ENCODE results near the gene CIDEB. TPM values are rescaled to one million over a fixed set of nuclear protein-coding genes. Genes with fewer than 3 reads are reported as not detected.

The CIDEB gene
- total RNA-seq, 2 experiments from 2014 or later: 24.5 to 44.2 TPM

DNA sequence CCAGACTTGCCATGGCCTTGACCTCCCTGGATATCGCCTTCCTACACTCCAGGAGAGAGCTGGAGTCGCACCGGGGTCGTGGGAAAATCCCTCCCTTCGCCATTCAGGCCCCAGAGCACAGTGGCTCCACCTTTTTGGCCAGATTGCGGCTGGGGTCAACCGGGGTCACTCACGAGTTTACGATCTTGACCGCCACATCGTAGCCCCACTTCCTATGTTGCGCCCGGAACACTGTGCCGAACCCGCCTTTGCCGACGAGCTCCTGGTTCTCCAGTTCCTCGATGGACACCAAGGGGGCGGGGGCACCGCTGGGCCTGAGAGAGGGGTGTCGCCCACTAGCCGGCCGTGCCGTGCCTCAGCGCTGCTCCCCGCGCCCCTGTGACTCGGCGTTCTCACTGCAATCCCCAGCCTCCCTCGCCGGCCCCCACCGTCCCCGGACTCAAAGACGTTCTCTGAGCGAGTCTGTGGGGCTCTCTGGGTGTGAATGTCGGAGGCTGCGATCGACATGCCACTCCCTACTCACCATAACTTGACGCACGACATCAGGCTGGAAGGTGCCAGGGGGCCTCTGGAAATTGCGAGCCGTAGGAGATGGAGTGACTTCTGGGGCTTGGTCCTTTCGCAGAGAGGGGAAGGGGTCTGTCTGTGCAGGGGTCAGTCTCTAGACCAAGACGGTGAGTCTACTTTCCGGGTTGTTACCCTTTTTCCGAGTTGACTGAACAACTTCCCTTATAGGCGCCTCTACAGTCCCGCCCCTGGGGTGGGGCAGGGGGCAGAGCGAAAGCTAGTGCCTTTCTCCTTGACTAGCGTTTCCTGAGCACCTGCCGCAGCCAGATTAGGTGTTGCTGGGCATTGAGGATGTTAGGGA, 31.7 kb upstream of the CIDEB start, which contains the start of gene RIPK3:
Gene RIPK3, minus strand, starts transcription at position 708 of the 868 bp plus-strand sequence. Its CDS starts 165 bp downstream, at position 543.
- CTCF ChIA-PET: interaction anchor here (0.6 to 25.2 kb wide), 11 partner anchors 7 to 231 kb away, joined by 3 to 854 read pairs (median 6); partner anchors contain the start of genes CBLN3, CIDEB, KHNYN and LTB4R
- Mint-ChIP-seq H3K36me3 (peaks cover 21% of the 10 kb centered on the region), H3K4me3 (peak within 1 kb of the TSS; percentile 91), H3K27me3 (peaks cover 25% of the 10 kb centered on the region), H3K9me3 (ENCODE audit: low read depth) (no peaks in the 10 kb centered on the region), H3K4me1 (peaks cover 33% of the 10 kb centered on the region), H3K27ac (peak within 1 kb of the TSS; percentile 88)
- ATAC-seq (peak; percentile 94), DNase-seq (peak; percentile 86)

GRCh38 chr14:24338843-24339242, 31.1 kb upstream of the CIDEB start:
- peak overlapping the region; percentile 91 for H3K4me3 Mint-ChIP-seq
- peaks cover 35% of the 10 kb centered on the region for H3K4me1 Mint-ChIP-seq
- DNase-seq: no peak
- ATAC-seq: no peak
- CTCF ChIA-PET: interaction anchor here (1.4 to 25.2 kb wide), 7 partner anchors 9 to 96 kb away, joined by 4 to 854 read pairs (median 6); partner anchors contain the start of genes CBLN3, CIDEB, KHNYN and LTB4R
- H3K36me3 Mint-ChIP-seq: peaks cover 21% of the 10 kb centered on the region
- peaks cover 26% of the 10 kb centered on the region for H3K27me3 Mint-ChIP-seq
- H3K27ac Mint-ChIP-seq: peak overlapping the region; percentile 88
- no peaks in the 10 kb centered on the region for H3K9me3 Mint-ChIP-seq (ENCODE audit: low read depth)

DNA sequence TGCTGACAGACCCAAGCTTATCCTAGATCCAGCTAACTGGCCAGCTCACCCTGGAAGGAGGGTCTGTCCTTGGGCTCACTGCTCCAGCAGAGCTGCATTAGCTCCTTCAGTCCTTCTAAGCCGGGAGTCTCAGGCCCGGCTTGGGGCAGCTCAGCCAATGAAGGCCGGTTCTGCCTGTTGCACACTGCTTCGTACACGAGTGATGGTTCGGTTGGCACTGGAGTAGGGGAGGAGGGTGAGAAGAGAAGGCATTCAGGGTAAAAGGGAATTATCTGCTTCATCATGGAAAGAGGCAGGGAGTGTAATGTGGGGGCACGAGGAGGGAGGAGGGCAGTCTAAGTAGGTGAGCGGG, 30.0 kb upstream of the CIDEB start:
- CTCF ChIA-PET: interaction anchor here (1.8 to 25.2 kb wide), 5 partner anchors 11 to 95 kb away, joined by 6 to 854 read pairs (median 19); partner anchors contain the start of genes CBLN3, CIDEB, KHNYN and LTB4R
- H3K4me3 Mint-ChIP-seq: peak overlapping the region; percentile 91
- no peaks in the 10 kb centered on the region for H3K9me3 Mint-ChIP-seq (ENCODE audit: low read depth)

GRCh38 chr14:24337144-24337823, 29.5 kb upstream of the CIDEB start:
- CTCF ChIA-PET: interaction anchor here (1.6 to 25.2 kb wide), 6 partner anchors 10 to 95 kb away, joined by 5 to 854 read pairs (median 12); partner anchors contain the start of genes CBLN3, CIDEB, KHNYN and LTB4R
- Mint-ChIP-seq H3K9me3 (ENCODE audit: low read depth) (no peaks in the 10 kb centered on the region), H3K27ac (no peak overlapping the region), H3K4me3 (no peak overlapping the region), H3K27me3 (peaks cover 29% of the 10 kb centered on the region), H3K36me3 (peaks cover 21% of the 10 kb centered on the region), H3K4me1 (peaks cover 46% of the 10 kb centered on the region)
- ATAC-seq (no peak), DNase-seq (no peak)

More for the DNA sequence above, 30.0 kb upstream of the CIDEB start:
- H3K27me3 Mint-ChIP-seq: peaks cover 27% of the 10 kb centered on the region
- peaks cover 21% of the 10 kb centered on the region for H3K36me3 Mint-ChIP-seq
- DNase-seq: no peak
- H3K4me1 Mint-ChIP-seq: peaks cover 42% of the 10 kb centered on the region
- no peak for ATAC-seq
- H3K27ac Mint-ChIP-seq: no peak overlapping the region

- Mint-ChIP-seq H3K36me3 (peaks cover 21% of the 10 kb centered on the region), H3K27ac (no peak overlapping the region), H3K4me3 (no peak overlapping the region), H3K4me1 (peaks cover 58% of the 10 kb centered on the region), H3K27me3 (peaks cover 34% of the 10 kb centered on the region), H3K9me3 (ENCODE audit: low read depth) (no peaks in the 10 kb centered on the region)
- CTCF ChIA-PET: interaction anchor here (1.6 to 25.2 kb wide), 3 partner anchors 24 to 94 kb away, joined by 5 to 854 read pairs (median 19); partner anchors contain the start of genes CBLN3, KHNYN, LTB4R and LTB4R2
- no peak for ATAC-seq
- no peak for DNase-seq
Observed at GRCh38 chr14:24335461-24336171, 27.8 kb upstream of the CIDEB start.

DNA sequence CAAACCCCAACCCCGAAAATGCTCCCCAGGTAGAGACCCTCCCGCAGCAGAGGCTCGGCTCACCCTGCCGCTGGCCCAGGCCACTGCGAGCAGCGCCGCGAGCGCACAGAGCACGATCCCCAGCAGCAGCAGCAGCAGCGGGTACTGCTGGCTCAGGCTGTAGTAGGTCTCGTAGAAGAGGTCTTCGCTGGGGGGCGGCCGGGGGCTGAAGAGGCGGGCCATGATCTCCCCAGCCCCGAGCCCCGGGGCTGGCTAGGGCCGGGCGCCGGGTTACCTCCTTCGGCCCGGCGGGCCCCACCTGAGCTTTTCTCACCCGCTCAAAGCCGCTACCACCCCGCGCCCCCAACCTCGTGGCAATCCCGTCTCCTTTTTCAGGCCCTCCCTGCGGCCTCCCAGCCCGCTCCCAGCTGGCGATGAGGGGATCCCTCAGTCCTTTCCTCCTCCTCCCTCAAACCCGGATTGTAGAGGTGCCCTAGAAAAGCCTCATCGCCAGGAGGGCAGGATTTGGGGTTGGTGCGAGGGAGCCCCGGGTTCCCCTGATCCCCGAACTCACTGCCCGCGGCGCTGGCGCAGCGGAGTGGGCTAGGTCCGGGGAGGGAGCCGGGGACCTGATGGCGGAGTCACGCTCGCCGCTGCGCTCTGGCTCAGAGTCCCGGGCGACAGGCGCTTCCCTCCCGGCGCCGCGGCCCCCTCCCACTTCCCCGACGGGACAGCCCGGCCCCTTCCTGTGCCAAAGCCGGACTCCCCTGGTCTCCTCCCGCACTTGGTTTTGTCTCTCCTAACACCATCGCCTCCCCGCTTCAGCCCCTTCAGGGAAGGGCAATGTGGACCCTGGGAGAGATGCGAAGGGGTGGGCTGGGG, 26.9 kb upstream of the CIDEB start, which contains the start of gene ADCY4:
Gene ADCY4, minus strand, starts transcription at position 641 of the 861 bp plus-strand sequence. Its CDS starts 419 bp downstream, at position 222.
- ATAC-seq: no peak
- H3K27ac Mint-ChIP-seq: no peak within 1 kb of the TSS
- H3K9me3 Mint-ChIP-seq (ENCODE audit: low read depth): no peaks in the 10 kb centered on the region
- CTCF ChIA-PET: interaction anchor here (1.0 to 25.2 kb wide), 11 partner anchors 15 to 107 kb away, joined by 3 to 854 read pairs (median 17); partner anchors contain the start of genes CBLN3, CIDEB, KHNYN and LTB4R
- DNase-seq: no peak
- peaks cover 38% of the 10 kb centered on the region for H3K27me3 Mint-ChIP-seq
- peaks cover 62% of the 10 kb centered on the region for H3K4me1 Mint-ChIP-seq
- H3K4me3 Mint-ChIP-seq: peak within 1 kb of the TSS; percentile 45
- H3K36me3 Mint-ChIP-seq: peaks cover 21% of the 10 kb centered on the region

GRCh38 chr14:24332268-24332993, 24.7 kb upstream of the CIDEB start:
- Mint-ChIP-seq H3K36me3 (peaks cover 12% of the 10 kb centered on the region), H3K4me3 (peak overlapping the region; percentile 73), H3K9me3 (ENCODE audit: low read depth) (no peaks in the 10 kb centered on the region), H3K27ac (peak overlapping the region; percentile 82), H3K4me1 (peaks cover 65% of the 10 kb centered on the region), H3K27me3 (peaks cover 38% of the 10 kb centered on the region)
- peak; percentile 66 for ATAC-seq
- DNase-seq: peak; percentile 92
- CTCF ChIA-PET: interaction anchor here (0.8 to 25.2 kb wide), 31 partner anchors 8 to 360 kb away, joined by 3 to 854 read pairs (median 8); partner anchors contain the start of genes CBLN3, CHMP4A, CIDEB and DHRS1

DNA sequence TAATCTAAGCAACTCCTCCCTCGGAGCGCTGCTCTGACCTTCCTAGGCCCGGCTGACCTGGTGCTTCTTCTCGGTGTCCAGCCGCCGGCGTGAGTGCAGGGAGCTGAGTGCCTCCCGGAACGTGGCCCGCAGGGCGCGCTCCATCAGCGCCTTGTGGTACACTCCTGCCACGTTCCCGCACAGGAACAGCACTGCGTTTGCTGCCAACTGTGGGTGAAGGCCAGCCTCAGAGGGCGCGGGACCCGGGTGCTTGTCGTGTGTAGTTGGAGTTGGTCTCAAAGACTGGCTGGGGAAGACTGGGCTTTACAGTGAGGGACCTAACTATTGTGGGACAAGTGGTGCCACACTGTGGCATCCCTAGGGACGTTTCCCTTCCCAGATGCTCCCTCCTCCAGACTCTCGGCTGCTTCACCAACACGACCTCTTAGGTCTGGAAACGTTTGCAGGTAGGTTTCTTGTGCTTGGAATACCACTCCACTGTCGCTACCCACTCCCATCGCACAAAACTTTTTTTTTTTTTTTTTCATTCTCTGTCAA, 24.0 kb upstream of the CIDEB start:
- Mint-ChIP-seq H3K4me1 (peaks cover 72% of the 10 kb centered on the region), H3K27ac (peak overlapping the region; percentile 82), H3K4me3 (peak overlapping the region; percentile 73), H3K36me3 (peaks cover 9% of the 10 kb centered on the region), H3K9me3 (ENCODE audit: low read depth) (no peaks in the 10 kb centered on the region), H3K27me3 (peaks cover 38% of the 10 kb centered on the region)
- ATAC-seq: no peak
- CTCF ChIA-PET: interaction anchor here (0.8 to 25.2 kb wide), 18 partner anchors 9 to 110 kb away, joined by 3 to 854 read pairs (median 10); partner anchors contain the start of genes CBLN3, CIDEB, DHRS1 and KHNYN
- DNase-seq: no peak

DNA sequence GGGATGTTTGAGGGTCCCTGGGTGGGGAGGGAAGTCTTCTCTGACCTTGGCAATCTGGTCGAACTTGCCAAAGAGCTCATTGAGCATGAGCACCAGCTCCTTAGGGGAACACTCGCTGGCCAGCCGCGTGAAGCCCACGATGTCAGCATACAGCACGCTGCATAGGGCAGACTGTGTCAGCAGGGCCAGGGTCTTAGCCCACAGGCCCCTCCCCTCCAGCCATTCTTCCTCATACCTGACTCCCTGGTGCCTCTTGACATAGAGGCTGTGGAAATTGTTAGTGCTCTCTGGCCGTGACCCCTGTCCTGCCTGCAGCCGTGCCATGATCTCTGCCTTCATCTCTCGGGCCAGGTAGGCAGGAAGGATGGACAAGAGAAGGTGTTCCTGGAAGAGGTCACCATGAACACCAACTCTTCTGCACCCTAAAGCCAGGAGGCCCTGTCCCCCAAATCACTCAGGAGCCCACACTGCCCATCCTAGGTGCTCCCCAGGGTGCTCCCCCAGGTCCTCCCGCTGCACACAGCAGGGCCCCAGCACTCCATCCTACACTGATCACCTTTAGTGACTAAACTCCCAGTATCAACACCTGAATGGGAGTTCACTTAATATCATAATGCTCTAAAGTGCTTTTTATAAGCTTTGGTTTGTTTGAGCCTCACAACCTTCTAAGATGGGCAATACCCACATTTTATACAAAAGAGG, 23.3 kb upstream of the CIDEB start:
- Mint-ChIP-seq H3K27ac (no peak overlapping the region), H3K27me3 (peaks cover 38% of the 10 kb centered on the region), H3K9me3 (ENCODE audit: low read depth) (no peaks in the 10 kb centered on the region), H3K4me3 (no peak overlapping the region), H3K36me3 (peaks cover 8% of the 10 kb centered on the region), H3K4me1 (peaks cover 72% of the 10 kb centered on the region)
- no peak for ATAC-seq
- DNase-seq: no peak
- CTCF ChIA-PET: interaction anchor here (1.0 to 25.2 kb wide), 10 partner anchors 9 to 110 kb away, joined by 3 to 854 read pairs (median 12); partner anchors contain the start of genes CBLN3, CIDEB, KHNYN and LTB4R

DNA sequence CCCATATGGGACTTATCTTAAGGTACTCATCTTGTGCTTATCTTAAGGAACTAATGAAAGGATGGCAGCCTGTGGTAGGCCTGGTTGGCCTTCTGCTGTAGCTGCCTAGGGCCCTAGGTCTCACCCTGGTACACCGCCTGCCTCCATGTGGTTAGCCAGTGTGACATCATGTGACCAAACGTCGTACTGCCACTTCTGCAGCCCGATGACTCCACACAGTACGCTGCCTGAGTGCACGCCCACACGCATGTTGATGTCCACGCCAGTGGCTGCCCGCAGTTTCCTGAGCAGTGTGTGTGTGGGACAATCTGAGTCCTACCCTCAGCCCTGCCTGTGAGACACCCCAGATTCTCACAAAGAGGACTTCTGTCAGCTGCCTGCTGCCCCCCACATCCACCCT, 22.0 kb upstream of the CIDEB start:
- ATAC-seq: peak; percentile 71
- Mint-ChIP-seq H3K36me3 (no peaks in the 10 kb centered on the region), H3K4me3 (peak overlapping the region; percentile 9), H3K27me3 (peaks cover 32% of the 10 kb centered on the region), H3K9me3 (ENCODE audit: low read depth) (no peaks in the 10 kb centered on the region), H3K4me1 (peaks cover 67% of the 10 kb centered on the region), H3K27ac (peak overlapping the region; percentile 65)
- CTCF ChIA-PET: interaction anchor here (0.8 to 25.2 kb wide), 7 partner anchors 9 to 216 kb away, joined by 3 to 854 read pairs (median 5); partner anchors contain the start of genes CBLN3, CIDEB, KHNYN and LTB4R
- DNase-seq: peak; percentile 94
